Measurements from ENCODE around the gene ADGRL2.

Gene ADGRL2

GRCh38 chr1:81920886-81921285, 120.2 kb downstream of the ADGRL2 start:
- no peak for DNase-seq

GRCh38 chr1:81921344-81921743, 120.6 kb downstream of the ADGRL2 start:
- DNase-seq = no peak

- DNase-seq = no peak
Measured at GRCh38 chr1:81921851-81922462, 121.2 kb downstream of the ADGRL2 start.

GRCh38 chr1:81922955-81923354, 122.2 kb downstream of the ADGRL2 start:
- DNase-seq = no peak

- no peak for DNase-seq
Measured at GRCh38 chr1:81929106-81929505, 128.4 kb downstream of the ADGRL2 start.

- DNase-seq = no peak
Measured at GRCh38 chr1:81936853-81937252, 136.1 kb downstream of the ADGRL2 start.

GRCh38 chr1:81937791-81938450, 137.2 kb downstream of the ADGRL2 start:
- DNase-seq = no peak

GRCh38 chr1:81948495-81948894, 147.8 kb downstream of the ADGRL2 start:
- DNase-seq = no peak

GRCh38 chr1:81949421-81949820, 148.7 kb downstream of the ADGRL2 start:
- DNase-seq = no peak

- DNase-seq = no peak
Measured at GRCh38 chr1:81950037-81950436, 149.3 kb downstream of the ADGRL2 start.

- no peak for DNase-seq
Measured at GRCh38 chr1:81950591-81951244, 150.0 kb downstream of the ADGRL2 start.

GRCh38 chr1:81954534-81955020, 153.8 kb downstream of the ADGRL2 start:
- peak; percentile 43 for DNase-seq

GRCh38 chr1:81967951-81968350, 167.2 kb downstream of the ADGRL2 start:
- peak; percentile 23 for DNase-seq

GRCh38 chr1:81970416-81970815, 169.7 kb downstream of the ADGRL2 start:
- no peak for DNase-seq

GRCh38 chr1:81974222-81974841, 173.6 kb downstream of the ADGRL2 start:
- DNase-seq = no peak

GRCh38 chr1:81974883-81975555, 174.3 kb downstream of the ADGRL2 start:
- peak; percentile 17 for DNase-seq

- no peak for DNase-seq
Measured at GRCh38 chr1:81976539-81976938, 175.8 kb downstream of the ADGRL2 start.

GRCh38 chr1:81978945-81979344, 178.2 kb downstream of the ADGRL2 start:
- DNase-seq = no peak

GRCh38 chr1:81982523-81982922, 181.8 kb downstream of the ADGRL2 start:
- no peak for DNase-seq

GRCh38 chr1:81989524-81989923, 188.8 kb downstream of the ADGRL2 start:
- no peak for DNase-seq

- DNase-seq = no peak
Measured at GRCh38 chr1:81990241-81990640, 189.5 kb downstream of the ADGRL2 start.

- DNase-seq = no peak
Measured at GRCh38 chr1:81998165-81998564, 197.4 kb downstream of the ADGRL2 start.

- DNase-seq = no peak
Measured at GRCh38 chr1:81999364-81999763, 198.6 kb downstream of the ADGRL2 start.

Measured in NCI-H748 treated with DMSO at 0.1 percent for 48 hours (cell line).